Activated CD8-positive, alpha-beta memory T cell treated with anti-CD3 and anti-CD28 coated beads, Interleukin-2, amount 10 ng/mL, durations not matched to agents 7 days and 5 days (primary cell): ENCODE data around the gene UVRAG. TPM values are rescaled to one million over a fixed set of nuclear protein-coding genes. Genes with fewer than 3 reads are reported as not detected.

Source experiments
- ATAC-seq: fragments of 150-1000 bp; cut with Tn5 transposase; one replicate; pipeline ENCODE4 v1.10.0; 2021; ENCODE audit warnings: moderate library complexity
- CTCF ChIA-PET: fragments of 350-600 bp; sonication (Branson Sonifier 250); formaldehyde crosslinking; loops from one replicate; lab custom pipeline; 2021; ENCODE audit warnings: antibody characterized with exemption; lab: Charles Lee
- DNase-seq: peaks from one replicate; pipeline ENCODE4 v3.0.0-alpha.2; 2020
- H3K27ac Mint-ChIP-seq: one replicate; pipeline ENCODE4 v1.8.0; 2021; ENCODE audit warnings: mild to moderate bottlenecking, mixed read lengths
- H3K27me3 Mint-ChIP-seq: one replicate; pipeline ENCODE4 v1.8.0; 2021; ENCODE audit warnings: mixed read lengths
- H3K36me3 Mint-ChIP-seq: one replicate; pipeline ENCODE4 v1.8.0; 2021; ENCODE audit warnings: mild to moderate bottlenecking, mixed read lengths
- H3K4me1 Mint-ChIP-seq: one replicate; pipeline ENCODE4 v1.8.0; 2021; ENCODE audit warnings: mixed read lengths
- H3K4me3 Mint-ChIP-seq: one replicate; pipeline ENCODE4 v1.8.0; 2021; ENCODE audit warnings: mild to moderate bottlenecking, moderate library complexity, mixed read lengths
- H3K9me3 Mint-ChIP-seq: one replicate; pipeline ENCODE4 v1.8.0; 2022; ENCODE audit warnings: low read depth, mixed read lengths
- total RNA-seq, 2 experiments: library from RNA; stranded (reverse); gene quantifications; one replicate each; pipeline ENCODE4 v1.2.3, GENCODE V29; 2021

The UVRAG gene
- total RNA-seq, 2 experiments from 2014 or later: 17.4 to 25.5 TPM

GRCh38 chr11:76153571-76153923 lies 338.5 kb downstream of the UVRAG start:
- DNase-seq: peak; percentile 35
- Mint-ChIP-seq H3K9me3 (no peaks in the 10 kb centered on the region), H3K27ac (peak overlapping the region; percentile 27), H3K4me1 (peaks cover 25% of the 10 kb centered on the region), H3K27me3 (peaks cover 17% of the 10 kb centered on the region), H3K4me3 (peak overlapping the region; percentile 60), H3K36me3 (no peaks in the 10 kb centered on the region)
- ATAC-seq: no peak
- CTCF ChIA-PET: interaction anchor here (2.0 to 2.5 kb wide), 6 partner anchors 10 to 352 kb away, joined by 10 to 24 read pairs (median 13); no protein-coding TSS in a partner anchor

- ATAC-seq (no peak), DNase-seq (no peak)
- peaks cover 28% of the 10 kb centered on the region for H3K4me1 Mint-ChIP-seq
- no peak overlapping the region for H3K27ac Mint-ChIP-seq
- CTCF ChIA-PET: interaction anchor here (0.7 to 1.1 kb wide), 2 partner anchors 270 to 354 kb away, joined by 3 to 4 read pairs; no protein-coding TSS in a partner anchor
- no peak overlapping the region for H3K4me3 Mint-ChIP-seq
- no peaks in the 10 kb centered on the region for H3K36me3 Mint-ChIP-seq
- H3K27me3 Mint-ChIP-seq: peaks cover 17% of the 10 kb centered on the region
- H3K9me3 Mint-ChIP-seq: no peaks in the 10 kb centered on the region
Measured at GRCh38 chr11:76155500-76156227, 340.7 kb downstream of the UVRAG start.

- H3K4me1 Mint-ChIP-seq: peaks cover 22% of the 10 kb centered on the region
- no peaks in the 10 kb centered on the region for H3K9me3 Mint-ChIP-seq
- CTCF ChIA-PET: interaction anchor here (2.0 kb wide), 1 partner anchor 50 kb away, joined by 4 read pairs; no protein-coding TSS in a partner anchor
- ATAC-seq (no peak), DNase-seq (no peak)
- H3K27ac Mint-ChIP-seq: no peak overlapping the region
- H3K27me3 Mint-ChIP-seq: peaks cover 17% of the 10 kb centered on the region
- H3K4me3 Mint-ChIP-seq: no peak overlapping the region
- H3K36me3 Mint-ChIP-seq: no peaks in the 10 kb centered on the region
Measured at GRCh38 chr11:76156971-76157427, 342.0 kb downstream of the UVRAG start.

DNA sequence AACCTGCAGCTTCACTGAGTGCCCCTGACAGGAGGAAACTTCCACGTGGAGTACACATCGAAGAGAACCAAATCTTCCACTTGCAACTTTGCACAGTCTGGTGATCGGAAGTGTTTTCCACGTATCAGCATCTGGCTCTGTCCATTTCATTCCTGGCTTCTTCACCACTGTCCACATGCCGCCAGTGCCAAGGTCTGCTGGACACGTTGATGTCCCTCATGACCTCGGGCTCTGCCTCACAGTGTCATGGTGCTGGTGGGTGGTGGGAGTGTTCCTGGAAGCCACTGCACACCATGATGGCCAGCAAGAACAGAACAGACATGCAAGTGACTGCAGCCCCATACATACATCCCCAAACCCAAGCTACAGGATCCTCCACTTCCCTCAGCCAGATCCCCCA lies 342.9 kb downstream of the UVRAG start:
- H3K27me3 Mint-ChIP-seq: peaks cover 15% of the 10 kb centered on the region
- no peak overlapping the region for H3K4me3 Mint-ChIP-seq
- peaks cover 13% of the 10 kb centered on the region for H3K4me1 Mint-ChIP-seq
- no peaks in the 10 kb centered on the region for H3K9me3 Mint-ChIP-seq
- DNase-seq (no peak), ATAC-seq (no peak)
- CTCF ChIA-PET: interaction anchor here (2.0 kb wide), 1 partner anchor 49 kb away, joined by 4 read pairs; no protein-coding TSS in a partner anchor
- no peak overlapping the region for H3K27ac Mint-ChIP-seq
- H3K36me3 Mint-ChIP-seq: no peaks in the 10 kb centered on the region

DNA sequence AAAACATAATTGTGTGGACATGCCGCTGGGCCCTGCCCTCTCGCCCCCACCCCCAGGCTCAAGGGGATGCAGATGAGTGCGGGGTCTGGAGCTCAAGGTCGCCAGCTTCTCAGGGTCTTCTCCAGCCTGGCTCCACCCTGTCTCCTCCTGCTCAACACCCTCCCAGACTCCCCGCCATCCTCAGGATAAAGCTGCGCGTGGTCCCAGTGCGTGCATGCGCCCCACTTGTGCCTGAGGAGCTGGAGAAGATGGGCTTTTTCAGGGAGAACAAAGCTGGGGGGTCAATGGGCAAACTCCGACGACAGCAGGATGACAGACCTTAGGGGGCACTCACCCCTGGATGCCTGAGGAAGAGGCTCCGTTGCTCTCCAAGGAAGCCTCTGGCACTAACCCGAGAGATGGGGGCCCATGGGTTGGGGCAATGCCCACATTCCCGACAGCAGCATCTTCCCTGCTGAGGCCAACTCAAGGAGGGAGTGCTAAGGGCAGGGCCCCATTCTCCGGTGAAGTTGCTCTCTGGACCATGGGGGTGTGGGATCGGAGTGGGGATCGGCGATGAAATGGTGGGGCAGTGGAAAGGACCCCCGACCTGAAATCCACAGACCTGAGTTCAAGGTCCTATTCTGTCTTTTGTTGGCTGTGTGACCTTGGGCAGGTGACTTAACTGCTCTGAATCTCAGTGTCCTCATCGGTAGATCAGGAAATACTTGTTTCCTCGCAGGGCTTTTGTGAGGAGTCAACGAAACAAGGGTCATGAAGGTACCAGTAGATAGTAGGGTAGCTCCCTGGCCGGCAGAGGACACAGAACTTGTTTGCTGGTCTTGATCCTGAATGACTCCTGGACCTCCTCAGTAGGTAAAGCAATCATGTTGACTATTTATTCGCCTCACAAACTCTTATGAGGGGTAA lies 343.6 kb downstream of the UVRAG start:
- Mint-ChIP-seq H3K4me3 (no peak overlapping the region), H3K4me1 (peaks cover 6% of the 10 kb centered on the region), H3K27me3 (peaks cover 15% of the 10 kb centered on the region), H3K27ac (no peak overlapping the region), H3K36me3 (no peaks in the 10 kb centered on the region), H3K9me3 (no peaks in the 10 kb centered on the region)
- CTCF ChIA-PET: interaction anchor here (2.0 kb wide), 1 partner anchor 49 kb away, joined by 4 read pairs; no protein-coding TSS in a partner anchor
- DNase-seq: no peak
- ATAC-seq: no peak

GRCh38 chr11:76159303-76159937 lies 344.4 kb downstream of the UVRAG start:
- Mint-ChIP-seq H3K4me3 (no peak overlapping the region), H3K27me3 (peaks cover 11% of the 10 kb centered on the region), H3K4me1 (peaks cover 3% of the 10 kb centered on the region), H3K36me3 (no peaks in the 10 kb centered on the region), H3K9me3 (no peaks in the 10 kb centered on the region), H3K27ac (no peak overlapping the region)
- no peak for DNase-seq
- no peak for ATAC-seq
- CTCF ChIA-PET: no interaction called here

DNA sequence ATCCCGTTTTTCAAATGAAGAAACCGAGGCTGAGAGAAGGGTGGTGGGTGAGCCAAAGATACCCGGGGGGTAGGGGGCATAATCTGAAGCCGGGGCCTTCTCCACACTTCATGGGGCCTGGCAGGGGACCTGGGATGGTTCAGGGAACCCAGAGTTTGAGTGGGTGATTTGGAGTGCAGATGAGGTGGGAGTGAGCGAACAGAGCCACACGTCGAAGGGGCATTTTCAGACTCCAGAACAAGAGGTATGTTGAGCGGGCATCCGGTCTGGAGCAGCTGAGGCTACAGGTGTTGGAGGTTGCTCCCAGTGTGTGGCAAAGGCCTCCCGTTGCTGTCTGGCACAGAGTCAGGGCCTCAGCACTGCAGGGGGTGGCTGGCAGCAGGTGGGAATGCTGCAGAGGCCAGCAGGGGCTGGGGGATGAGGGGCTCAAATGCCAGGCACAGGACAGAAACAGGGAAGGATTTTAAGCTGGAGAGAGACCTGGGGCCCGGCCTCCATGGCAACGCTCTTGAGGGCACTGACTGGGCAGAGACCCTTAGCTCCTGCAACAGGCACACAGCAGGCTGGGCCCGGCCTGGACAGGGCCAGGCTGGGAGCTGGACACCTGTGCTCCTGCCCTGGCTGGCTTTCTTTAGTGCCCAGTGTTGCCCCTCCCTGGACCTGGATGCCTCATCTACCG lies 345.1 kb downstream of the UVRAG start:
- H3K27ac Mint-ChIP-seq: no peak overlapping the region
- ATAC-seq: no peak
- peaks cover 9% of the 10 kb centered on the region for H3K27me3 Mint-ChIP-seq
- H3K4me1 Mint-ChIP-seq: peaks cover 3% of the 10 kb centered on the region
- no peak overlapping the region for H3K4me3 Mint-ChIP-seq
- H3K9me3 Mint-ChIP-seq: no peaks in the 10 kb centered on the region
- CTCF ChIA-PET: interaction anchor here (3.1 kb wide), 1 partner anchor 8 kb away, joined by 14 read pairs; no protein-coding TSS in a partner anchor
- H3K36me3 Mint-ChIP-seq: no peaks in the 10 kb centered on the region
- no peak for DNase-seq

- no peak overlapping the region for H3K4me3 Mint-ChIP-seq
- no peaks in the 10 kb centered on the region for H3K9me3 Mint-ChIP-seq
- no peak overlapping the region for H3K27ac Mint-ChIP-seq
- DNase-seq: no peak
- CTCF ChIA-PET: interaction anchor here (3.1 kb wide), 1 partner anchor 9 kb away, joined by 14 read pairs; no protein-coding TSS in a partner anchor
- H3K4me1 Mint-ChIP-seq: peaks cover 8% of the 10 kb centered on the region
- peaks cover 9% of the 10 kb centered on the region for H3K27me3 Mint-ChIP-seq
- H3K36me3 Mint-ChIP-seq: no peaks in the 10 kb centered on the region
- no peak for ATAC-seq
Measured at GRCh38 chr11:76160856-76161255, 345.8 kb downstream of the UVRAG start.

DNA sequence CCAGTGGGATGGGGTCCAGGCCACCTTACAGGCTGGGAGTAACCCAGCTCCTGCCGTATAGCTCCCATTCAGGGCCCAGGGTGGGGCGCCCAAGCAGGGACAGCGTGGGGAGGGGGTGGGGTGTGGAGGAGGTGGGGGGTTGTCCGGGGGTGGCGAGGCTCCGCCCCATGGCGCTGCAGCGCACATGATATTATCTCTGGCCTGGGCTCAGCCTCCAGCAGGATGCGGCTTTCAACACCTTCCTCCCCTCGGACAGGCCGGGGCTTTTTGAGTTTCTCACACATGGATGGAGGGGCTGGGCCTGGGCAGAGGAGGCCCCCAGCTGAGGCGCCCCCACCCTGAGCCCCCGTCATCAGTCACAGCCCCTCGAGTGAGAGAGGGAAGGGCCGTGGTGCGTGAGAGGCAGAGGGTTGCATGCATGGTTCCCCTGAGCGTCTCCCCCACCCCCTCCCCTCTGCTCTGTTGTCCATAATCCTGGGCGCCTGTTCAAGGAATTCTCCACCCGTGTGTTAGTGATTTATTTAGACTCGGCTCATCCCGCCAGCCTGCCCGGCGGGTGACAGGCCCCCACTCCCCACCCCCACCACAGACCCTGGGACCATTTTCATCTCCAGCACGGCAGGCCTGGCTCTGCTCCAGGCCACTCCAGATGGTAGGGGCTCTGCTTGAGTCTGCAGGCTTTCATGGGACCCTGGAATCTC lies 346.4 kb downstream of the UVRAG start:
- CTCF ChIA-PET: interaction anchor here (3.1 kb wide), 1 partner anchor 9 kb away, joined by 14 read pairs; no protein-coding TSS in a partner anchor
- DNase-seq (no peak), ATAC-seq (no peak)
- Mint-ChIP-seq H3K27me3 (peaks cover 9% of the 10 kb centered on the region), H3K9me3 (no peaks in the 10 kb centered on the region), H3K36me3 (no peaks in the 10 kb centered on the region), H3K27ac (no peak overlapping the region), H3K4me1 (peaks cover 13% of the 10 kb centered on the region), H3K4me3 (no peak overlapping the region)

DNA sequence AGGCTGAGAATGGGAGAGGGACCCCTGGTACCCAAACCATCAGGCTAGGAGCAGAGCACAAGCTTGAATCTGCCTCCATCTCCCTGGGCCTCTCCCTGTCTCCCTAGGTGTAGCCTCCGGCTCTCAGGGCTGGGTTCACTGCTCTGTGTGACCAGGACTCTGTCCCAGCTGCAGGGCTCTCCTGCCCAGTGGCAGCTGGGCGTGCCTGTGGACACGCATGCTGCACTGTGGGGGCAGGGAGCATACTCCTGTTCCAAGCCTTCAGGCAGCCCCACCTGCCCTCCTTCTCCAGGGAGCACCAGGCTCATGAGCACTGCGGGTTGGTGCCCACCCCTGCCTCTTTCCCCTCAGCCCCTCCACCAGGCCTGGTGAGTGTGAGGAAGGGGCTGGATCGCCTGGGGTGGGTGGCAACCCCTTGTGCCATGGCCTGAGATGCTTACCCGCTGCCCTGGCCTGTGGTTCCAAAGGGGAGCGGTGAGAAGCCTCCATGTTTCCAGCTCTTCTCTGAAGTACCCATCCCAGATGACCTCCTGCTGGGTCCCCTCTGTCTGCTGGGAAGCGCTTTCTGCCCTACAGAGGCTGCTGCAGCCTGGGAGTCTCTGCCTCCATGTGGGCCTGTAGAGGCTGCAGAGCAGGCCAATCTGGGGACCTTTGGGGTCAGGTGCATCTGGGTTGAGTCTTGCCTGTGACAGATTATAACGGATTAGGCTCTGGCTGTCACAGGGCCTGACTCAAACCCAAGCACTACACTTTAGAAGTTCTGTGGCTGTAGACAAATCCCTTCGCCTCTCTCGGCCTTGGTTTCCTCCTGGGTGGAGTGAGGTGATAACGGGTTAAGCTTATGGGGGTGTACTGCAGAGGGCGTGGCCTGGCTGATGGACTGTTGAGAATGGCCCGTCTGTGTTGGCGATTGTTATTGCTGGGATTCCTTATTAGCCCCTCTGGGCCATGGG lies 347.6 kb downstream of the UVRAG start:
- Mint-ChIP-seq H3K4me1 (peaks cover 24% of the 10 kb centered on the region), H3K27ac (no peak overlapping the region), H3K36me3 (no peaks in the 10 kb centered on the region), H3K9me3 (no peaks in the 10 kb centered on the region), H3K27me3 (peaks cover 11% of the 10 kb centered on the region), H3K4me3 (no peak overlapping the region)
- ATAC-seq (no peak), DNase-seq (no peak)
- CTCF ChIA-PET: interaction anchor here (1.1 to 3.1 kb wide), 2 partner anchors 10 to 11 kb away, joined by 3 to 14 read pairs; no protein-coding TSS in a partner anchor

- Mint-ChIP-seq H3K4me3 (no peak overlapping the region), H3K9me3 (no peaks in the 10 kb centered on the region), H3K36me3 (no peaks in the 10 kb centered on the region), H3K4me1 (peaks cover 25% of the 10 kb centered on the region), H3K27ac (no peak overlapping the region), H3K27me3 (peaks cover 11% of the 10 kb centered on the region)
- DNase-seq: no peak
- ATAC-seq: no peak
- CTCF ChIA-PET: interaction anchor here (1.1 kb wide), 1 partner anchor 11 kb away, joined by 3 read pairs; no protein-coding TSS in a partner anchor
Measured at GRCh38 chr11:76163289-76163880, 348.4 kb downstream of the UVRAG start.
